ENCODE results near the gene UCP2.

The UCP2 gene, protein sequence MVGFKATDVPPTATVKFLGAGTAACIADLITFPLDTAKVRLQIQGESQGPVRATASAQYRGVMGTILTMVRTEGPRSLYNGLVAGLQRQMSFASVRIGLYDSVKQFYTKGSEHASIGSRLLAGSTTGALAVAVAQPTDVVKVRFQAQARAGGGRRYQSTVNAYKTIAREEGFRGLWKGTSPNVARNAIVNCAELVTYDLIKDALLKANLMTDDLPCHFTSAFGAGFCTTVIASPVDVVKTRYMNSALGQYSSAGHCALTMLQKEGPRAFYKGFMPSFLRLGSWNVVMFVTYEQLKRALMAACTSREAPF

DNA sequence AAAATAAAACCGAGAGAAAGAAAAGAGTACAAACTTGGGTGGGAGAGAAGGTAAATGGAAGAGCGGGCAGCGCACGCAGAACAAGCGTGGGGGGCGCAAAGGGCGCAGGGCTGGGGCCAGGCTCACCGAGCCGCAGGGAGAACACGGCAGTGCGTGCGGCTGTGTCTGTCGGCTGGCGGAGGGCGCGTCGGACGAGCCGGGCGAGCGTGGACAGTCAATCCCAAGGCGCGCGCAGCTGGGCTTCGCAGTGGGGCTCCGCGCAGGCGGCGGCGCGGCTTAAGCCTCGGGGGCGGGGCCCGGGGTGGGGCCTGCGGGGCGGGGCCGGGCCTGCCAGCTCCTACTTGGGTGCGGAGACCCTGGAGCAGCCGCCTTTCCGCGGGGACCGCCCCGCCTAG, at the start of gene UCP2:
TSS of gene UCP2 (minus strand) at position 249 of the 395 bp plus-strand sequence. CDS start 4,465 bp downstream, outside the sequence.
- no peak for DNase-seq (ENCODE audit: low read depth, low spot score)

DNA sequence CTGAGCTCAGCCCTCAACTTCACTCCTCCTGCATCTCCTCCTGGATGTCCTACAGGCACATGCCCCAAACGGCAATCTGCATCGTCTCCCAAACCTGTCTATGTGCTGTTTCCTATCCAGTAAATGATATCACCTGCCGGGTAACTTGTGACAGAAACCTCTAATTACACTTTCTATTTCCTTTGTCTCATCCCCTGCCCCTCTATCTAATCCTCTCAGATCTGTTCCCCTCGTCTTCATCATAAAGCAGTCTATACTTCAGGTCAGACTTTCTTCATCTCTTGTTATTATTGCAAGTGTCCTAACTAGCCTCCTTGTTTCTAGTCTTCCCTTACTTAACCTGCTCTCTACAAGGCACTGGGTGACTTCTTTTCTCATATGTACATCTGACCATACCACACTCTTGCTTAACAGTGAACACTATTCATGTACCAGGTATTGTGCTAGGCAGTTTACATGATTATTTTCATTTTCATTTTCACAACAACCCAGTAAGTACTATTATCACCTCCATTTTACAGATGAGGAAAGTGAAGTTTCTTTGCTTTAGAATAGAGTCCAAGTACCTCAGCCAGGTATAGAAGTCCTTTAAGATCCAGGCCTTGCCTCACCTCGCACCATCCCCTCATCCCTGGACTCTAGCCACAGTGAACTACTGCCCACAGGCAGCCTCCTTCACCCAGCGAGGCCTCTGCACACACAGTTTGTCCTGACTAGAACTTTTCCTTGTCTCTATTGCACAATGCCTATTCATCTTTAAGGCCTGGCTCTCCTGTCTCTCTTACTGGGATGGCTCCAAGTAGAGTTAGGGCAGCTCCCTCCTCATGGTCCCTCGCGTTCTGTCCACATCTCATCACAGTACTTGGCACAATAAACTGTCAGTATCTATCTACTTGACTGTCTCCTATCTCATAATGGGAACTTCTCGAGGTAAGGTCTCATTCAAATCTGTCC, 48.4 kb upstream of the UCP2 start:
- no peak for DNase-seq (ENCODE audit: low read depth, low spot score)

DNA sequence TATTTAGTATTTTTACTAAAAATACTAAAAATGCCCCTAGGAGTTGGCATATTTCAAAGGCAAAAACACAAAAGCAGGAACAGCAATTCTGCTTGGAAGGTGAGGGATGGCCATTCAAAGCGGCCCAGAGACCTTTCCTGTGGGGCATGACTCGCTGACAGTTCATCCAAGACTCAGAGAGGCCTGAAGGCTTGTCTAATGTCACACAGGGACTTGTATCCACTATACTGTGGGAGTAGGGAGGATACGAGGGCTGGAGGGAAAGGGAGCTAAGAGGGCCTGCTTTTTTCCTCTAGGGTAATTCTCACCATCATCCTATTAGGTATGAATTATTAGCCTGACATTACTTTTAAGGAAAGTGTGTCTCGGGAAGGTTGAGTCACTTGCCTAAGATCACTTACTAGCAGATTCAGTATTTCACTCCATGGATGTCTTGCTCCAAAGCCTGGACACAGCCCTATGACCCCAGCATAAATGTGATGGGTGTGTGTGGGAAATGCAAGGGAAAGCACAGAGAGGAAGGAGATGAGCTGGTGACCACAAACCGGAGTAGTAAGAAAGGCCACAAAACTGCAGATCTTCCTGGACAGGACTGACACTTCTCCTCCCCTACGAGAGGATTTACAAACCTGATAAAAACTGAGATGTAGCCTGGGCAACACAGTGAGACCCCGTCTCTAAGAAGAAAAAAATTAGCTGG, 43.0 kb upstream of the UCP2 start:
- no peak for DNase-seq (ENCODE audit: low read depth, low spot score)

DNA sequence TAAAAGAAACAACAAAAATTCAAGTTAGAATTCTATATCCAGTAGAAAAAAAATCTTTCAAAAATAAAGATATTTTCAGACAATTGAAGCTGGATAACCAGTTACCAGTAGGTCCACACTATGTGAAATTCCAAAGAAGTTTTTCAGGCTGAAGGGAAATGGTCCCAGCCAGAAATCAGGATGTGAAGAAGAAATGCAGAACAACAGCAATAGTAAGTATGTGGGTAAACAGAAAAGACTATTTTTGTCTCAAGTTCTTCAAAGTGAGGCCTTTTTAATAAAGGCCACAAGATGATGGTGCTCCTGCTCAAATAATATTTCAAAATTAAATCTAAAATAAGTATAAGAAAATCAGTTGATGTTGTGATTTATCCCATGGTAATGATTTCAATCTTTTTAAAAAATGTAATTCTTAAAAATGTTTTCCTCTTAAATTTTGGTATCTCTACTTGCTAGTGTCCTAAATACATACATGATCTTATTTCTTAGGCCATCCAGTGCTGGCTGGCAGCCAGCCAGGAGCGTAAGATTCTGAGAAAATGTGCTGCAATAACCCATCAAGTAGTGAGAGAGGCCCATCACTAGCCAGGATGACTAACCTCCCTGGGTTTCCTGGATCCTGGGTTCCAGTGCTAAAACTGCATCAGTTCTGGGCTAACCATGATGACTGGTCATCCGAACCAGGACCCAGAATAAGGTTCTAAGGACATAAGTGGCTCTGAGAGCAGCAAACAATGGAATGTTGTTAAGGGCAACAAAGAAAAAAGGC, 41.8 kb upstream of the UCP2 start:
- no peak for DNase-seq (ENCODE audit: low read depth, low spot score)

DNA sequence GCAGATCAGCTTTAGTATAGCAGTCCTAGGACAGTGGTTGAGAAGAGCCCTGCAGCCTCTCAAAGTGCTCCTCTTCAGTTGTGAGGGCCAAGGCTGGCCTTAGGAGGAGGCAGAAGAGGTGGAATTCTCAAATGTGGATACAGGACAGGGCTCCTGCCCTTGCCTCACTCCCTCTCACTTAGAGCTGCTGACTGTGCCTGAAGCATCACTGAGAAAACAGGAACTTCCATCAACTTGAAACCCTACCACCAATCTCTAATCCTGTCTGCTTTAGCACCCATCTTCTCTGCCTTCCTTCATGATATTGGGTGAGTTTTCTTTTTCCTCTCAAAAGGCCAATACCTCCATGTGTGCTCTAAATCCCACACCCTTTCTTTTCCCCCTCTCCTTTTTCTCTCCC, 40.6 kb upstream of the UCP2 start:
- no peak for DNase-seq (ENCODE audit: low read depth, low spot score)

DNA sequence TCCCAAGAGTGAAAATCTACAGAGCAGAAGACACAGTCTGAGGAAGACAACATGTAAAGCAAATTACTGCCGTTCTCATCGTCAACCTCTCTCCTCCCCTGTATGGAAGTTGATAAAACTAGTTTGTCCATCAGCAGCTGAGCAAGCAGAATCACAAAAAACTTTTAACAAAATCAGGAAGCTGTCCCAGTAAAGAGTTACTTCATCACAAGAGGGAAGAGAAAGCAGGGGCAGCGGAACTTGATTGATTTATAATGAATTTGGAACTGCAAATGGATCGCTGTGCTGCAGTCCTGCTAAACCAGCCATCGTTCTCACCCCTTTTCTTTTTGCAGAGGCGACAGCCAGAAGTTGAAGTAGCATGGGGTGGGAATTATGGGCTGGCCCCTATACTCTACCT, 39.9 kb upstream of the UCP2 start:
- DNase-seq (ENCODE audit: low read depth, low spot score), result no peak

DNA sequence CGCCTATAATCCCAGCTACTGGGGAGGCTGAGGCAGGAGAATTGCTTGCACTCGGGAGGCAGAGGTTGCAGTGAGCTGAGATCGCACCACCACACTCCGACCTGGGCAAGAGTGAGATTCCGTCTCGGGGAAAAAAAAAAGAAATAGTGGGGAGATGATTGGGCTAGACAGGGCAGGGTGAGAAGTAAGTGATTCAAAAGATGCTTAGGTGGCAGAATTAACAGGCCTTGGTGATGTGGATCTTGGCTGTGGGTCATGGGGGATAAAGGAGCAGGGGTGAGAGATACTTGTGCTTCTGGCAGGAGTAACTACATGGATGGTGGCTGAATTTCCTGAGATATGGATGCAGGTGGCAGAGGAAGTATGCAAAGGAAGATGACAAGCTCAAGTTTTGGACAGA, 39.4 kb upstream of the UCP2 start:
- no peak for DNase-seq (ENCODE audit: low read depth, low spot score)

DNA sequence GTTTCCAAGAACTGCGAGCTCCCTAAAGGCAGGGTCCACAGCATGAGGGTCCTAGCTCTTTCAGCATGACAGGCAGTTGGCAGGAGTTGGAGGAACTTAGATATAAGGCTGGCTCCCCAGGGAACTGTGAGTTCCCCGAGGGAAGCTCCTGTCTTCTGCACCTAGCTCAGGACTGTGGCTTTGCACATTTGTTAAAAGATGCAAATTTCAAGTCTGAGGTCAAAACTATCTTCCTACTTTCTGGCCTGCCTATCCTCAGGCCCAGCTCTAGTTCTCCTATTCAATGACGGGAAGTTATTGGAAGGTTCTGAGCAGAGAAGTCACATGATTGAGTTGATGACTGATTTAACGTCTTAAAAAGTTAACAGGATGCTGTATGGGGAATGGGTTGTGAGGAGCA, 37.9 kb upstream of the UCP2 start:
- DNase-seq (ENCODE audit: low read depth, low spot score), result no peak

DNA sequence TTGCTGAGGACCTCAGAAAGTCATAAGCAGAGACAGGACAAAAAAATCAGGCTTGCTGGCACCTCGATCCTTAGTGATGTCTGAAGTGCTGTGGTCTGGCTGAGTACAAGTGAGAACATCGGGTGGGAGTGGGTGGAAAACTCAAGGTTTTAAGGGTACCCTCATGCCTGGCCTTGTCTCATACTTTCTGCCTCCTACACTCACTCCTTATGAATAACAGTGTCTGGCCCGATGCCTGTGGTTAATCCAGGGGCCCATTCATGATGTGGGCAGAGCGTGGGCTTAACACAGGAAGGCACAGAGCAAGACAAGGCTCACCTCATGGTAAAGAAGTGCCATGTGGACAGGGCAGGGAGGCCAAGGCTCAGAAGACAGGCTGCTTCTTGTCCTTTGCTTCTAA, 37.2 kb upstream of the UCP2 start:
- DNase-seq (ENCODE audit: low read depth, low spot score), result no peak

DNA sequence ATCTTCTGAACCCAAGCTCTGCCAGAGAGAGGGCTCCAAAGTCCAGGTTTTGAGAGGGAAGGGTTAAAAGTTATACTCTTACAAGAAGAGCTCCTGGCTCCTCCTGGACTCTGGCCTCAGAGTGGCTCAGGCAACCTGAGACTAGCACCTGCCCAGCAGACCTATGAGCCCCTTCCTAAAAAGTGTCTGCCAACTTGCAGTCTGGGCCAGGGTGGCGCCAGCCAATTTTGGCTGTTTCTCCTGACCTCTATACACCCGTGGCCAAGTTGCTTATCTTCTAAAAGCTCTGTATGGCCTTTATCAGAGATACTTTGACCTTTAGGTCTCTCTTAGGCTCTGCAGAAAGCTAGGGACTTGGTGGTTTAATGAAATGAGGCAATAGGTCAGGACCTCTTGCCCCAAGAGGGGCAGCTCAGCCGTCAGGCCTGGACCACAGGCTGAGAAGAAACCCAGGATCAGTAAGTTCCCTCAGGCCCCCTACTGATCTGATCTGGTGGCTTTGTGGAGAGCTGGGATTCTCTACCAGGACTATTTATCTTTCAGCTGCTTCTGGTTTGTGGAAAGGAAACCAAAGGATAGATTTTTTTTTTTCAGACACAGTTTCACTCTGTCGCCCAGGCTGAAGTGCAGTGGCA, 36.6 kb upstream of the UCP2 start:
- no peak for DNase-seq (ENCODE audit: low read depth, low spot score)

DNA sequence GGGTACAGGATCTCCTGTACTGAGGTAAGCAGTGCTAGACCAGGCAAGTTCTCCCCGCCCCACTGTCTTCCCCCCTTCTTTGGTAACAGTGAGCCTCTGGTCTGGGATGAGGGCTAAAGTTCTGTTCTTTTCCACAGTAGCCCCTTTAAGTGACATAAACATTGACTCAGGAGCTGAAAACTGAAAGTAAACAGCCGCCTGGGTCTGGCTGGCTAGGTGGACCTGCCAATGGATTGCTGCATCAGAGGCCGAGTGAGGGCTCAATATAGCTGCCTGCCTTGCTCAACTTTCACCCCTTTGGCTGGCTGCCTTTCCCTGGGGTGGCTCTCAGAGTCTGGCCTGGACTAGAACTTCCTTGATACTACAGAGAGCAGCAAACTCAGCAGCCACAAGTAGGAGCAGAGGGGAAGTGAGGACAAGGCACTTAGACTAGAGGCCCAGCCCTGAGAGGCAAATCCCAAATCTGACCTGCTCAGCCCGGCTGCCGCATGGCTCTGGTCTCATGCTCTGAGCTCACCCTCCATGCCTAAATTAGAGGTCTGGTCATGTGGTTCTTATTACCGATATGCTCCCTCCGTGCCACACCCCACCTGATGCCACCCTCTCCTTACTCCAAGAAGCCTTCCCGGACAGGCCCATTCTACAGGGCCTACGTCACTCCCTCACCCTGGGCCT, 35.8 kb upstream of the UCP2 start:
- DNase-seq (ENCODE audit: low read depth, low spot score), result no peak

DNA sequence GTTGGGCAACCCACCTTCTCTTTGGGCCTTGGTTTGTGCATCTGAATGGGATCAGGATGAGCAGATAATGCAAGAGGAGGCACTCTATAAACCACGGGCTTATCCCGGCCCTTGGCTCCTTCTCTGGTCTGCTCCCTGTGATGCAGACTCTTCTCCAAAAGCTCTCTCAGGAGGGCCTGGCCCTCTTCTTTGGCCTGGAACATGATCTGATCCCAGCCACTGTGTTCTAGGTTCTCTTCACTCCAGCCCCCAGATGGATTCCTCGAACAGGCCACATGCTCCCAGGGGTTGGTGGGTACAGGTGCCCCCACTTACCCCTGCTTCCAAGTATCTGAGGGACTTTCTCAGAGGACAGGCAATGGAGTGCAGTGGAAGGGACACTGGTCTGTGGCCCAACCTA, 35.0 kb upstream of the UCP2 start:
- no peak for DNase-seq (ENCODE audit: low read depth, low spot score)

DNA sequence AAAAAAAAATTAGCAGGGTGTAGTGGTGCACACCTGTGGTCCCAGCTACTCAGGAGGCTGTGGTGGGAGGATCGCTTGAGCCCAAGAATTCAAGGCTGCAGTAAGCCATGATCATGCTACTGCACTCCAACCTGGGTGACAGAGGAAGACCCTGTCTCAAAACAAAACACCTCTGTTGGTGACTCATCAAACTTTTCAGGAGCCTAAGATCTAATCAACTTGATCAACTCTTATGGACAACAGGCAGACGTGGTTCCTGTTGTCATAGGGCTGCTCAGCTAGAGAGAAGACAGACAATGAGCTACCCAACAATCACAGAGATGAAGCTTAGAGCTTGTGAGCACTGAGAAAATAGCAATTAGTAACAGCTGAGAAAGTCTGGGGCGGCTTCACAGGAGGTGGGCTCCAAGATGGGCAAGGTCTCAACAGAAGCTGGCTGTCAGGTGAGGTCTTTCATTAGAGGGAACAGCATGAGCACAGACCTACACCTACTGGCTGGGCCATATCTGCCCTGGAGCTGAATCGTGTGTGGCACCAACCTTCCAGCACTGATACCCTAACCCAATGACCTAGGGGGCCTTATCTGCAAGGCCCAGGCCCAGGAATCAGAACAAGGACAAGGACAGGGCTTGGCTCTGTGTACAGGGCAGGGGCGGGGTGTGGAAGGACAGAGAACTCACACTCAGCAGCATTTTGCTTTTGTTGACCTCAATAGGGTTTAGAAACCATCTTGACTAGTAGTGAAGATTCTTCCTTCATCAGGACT, 33.5 kb upstream of the UCP2 start:
- no peak for DNase-seq (ENCODE audit: low read depth, low spot score)

DNA sequence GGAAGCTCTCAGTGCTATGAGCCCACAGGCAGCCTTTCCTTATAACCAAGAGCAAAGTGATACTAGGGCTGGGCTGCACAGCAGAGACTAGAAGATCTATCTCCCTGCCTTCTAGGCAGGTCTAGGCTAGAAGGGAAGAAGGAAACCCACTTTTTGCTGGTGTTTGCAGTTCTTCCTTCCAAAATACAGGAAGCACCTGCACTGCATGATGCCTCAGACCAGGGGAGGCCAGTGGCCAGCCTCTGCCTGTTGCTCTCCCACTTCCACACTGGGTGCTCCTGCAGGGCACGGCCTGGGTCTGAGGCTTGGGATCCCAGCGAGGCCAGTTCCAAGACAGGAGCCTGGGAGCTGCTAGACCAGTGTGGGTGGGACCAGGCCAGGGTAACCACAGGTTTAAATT, 32.2 kb upstream of the UCP2 start:
- no peak for DNase-seq (ENCODE audit: low read depth, low spot score)

DNA sequence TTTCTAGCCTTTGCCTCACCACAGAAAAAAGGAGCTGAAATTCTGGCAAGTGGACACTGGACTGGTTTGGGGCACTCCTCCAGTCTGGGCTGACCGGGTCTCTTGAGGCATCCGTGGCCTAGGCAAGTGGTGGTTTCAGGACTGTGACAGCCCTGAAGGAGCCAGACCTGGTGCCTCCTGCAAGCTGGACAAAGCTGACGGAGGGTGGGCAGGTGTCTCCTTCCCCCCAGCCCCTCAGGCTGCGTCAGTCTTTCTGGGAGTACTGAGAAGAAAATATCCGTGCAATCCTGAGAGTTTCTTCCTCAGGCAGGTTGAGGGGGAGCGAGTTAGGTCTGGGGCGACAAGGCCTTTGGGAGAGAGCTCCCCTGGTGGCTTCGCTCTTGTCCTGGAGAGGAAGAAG, 30.5 kb upstream of the UCP2 start:
- DNase-seq (ENCODE audit: low read depth, low spot score), result no peak

DNA sequence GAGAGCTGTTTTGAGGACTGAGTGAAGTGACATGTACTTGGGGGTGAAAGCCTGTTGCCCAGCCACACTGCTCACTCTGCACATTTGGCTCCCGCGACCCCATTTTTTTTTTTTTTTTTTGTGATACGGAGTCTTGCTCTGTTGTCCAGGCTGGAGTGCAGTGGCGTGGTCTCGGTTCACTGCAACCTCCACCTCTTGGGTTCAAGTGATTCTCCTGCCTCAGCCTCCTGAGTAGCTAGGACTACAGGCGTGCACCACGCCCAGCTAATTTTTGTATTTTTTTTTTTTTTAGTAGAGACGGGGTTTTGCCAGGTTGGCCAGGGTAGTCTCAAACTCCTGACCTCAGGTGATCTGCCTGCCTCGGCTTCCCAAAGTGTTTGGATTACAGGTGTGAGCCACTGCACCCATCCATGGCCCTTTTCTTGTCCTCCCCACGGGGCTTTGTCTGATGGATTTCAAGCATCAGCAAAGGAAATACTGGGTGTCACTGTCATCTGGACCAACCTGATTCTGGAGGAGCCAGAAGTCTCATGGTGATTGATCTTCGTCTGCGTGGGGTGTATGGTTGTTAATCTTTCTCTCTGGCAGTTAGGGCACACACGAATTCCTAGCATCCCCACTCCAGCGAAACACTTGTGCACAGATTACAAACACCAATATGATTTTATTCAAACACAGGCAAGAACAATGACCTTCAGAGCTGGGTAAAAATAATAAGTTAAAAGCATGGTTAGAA, 29.6 kb upstream of the UCP2 start:
- no peak for DNase-seq (ENCODE audit: low read depth, low spot score)

DNA sequence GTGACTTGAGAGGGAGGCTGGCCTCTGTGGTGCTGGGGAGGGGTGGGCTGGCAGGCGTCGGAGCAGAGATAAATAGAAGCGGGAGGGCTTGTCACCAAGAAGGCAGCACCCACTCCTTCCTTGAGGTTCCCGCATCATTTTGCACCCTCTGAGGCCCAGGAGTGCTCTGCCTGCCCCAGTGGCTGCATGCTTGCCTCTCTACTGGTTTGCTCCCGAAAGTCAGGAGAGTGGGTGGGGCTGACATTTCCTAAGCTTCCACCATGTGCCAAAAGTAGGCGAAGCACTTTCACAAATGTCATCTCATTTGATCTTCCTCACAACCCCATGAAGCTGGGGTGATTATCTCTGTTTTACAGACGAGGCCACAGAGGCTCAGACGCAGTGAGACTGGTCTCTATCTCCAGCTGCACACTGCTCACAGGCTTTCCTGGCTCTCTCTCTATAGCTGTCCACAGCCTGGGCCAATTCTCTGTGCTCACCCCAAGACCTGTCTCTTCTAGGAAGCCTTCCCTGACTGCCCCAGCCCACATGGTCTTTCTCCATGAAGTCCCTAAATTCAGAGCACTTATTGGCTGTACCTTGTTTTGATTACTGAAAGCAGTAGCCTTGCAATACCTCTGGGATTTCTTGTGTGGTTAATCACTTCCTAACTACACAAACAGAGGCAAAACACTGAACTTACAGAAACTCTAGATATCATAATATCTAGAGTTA, 28.9 kb upstream of the UCP2 start:
- no peak for DNase-seq (ENCODE audit: low read depth, low spot score)

Data from iPS DF 19.7 (cell line).